Measurements from ENCODE around the gene ROR2. TPM values are rescaled to one million over a fixed set of nuclear protein-coding genes. Genes with fewer than 3 reads are reported as not detected.

Gene ROR2
- total and polyA plus RNA-seq, 2 of the 8 experiments (the other 6 are each of a cell fraction or from before 2014, with no cell fraction given), result 2.7 to 4.3 TPM

DNA sequence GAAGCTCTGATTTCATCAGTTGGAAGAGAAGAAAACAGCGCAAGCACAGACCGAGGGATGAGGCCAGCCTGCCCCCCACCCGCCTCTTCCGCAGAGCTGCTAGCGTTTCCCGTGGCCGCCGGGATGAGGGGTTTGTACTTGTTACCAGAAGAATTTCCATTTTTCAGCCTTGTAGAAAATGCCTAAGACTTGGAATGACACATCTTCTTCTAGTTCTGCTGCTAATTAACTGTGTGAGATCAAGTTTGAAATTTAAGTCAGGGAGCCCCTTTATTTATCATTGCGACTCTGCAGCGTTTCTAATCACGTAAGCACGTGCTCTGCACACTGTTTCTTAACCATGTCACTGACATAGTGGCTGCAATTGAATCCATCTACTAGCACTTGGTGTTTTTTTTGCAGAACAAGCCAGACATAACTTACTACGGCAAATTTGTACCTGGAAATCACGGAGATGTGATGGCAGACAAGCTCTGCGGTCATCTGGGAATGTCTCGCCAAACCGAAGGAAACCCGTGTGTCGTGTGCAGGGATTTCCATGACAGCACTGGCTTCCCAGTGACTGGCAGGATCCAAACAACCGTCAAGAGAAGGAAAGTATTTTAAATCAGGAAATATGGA lies 41.8 kb upstream of the ROR2 start (continued):
- TF ChIP-seq GABPA (IDR thresholded peaks at IDR 0.05; ENCODE audit: borderline replicate concordance, insufficient read depth, low read length) (no peak), EP300 (IDR thresholded peaks at IDR 0.05; ENCODE audit: borderline replicate concordance in 1 of 2, low read depth in 2 of 2, low read length in 2 of 2) (no peak)
- TF ChIP-seq, protein P1, sequence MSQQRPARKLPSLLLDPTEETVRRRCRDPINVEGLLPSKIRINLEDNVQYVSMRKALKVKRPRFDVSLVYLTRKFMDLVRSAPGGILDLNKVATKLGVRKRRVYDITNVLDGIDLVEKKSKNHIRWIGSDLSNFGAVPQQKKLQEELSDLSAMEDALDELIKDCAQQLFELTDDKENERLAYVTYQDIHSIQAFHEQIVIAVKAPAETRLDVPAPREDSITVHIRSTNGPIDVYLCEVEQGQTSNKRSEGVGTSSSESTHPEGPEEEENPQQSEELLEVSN (IDR thresholded peaks at IDR 0.05), result no peak

Measured in H1 (cell line).